HL-60 (cell line): ENCODE data around the gene CUL2.

Experiments used
- DNase-seq, 2 experiments: peaks; one replicate each; pipeline ENCODE4 v3.0.0-alpha.2; 2010 to 2020; ENCODE audit warnings: low read depth in 1 of 2, low spot score in 1 of 2
- H3K27ac ChIP-seq: fragments of 250-450 bp; sonication (Bioruptor Pico); replicated peaks from 2 replicates; pipeline ENCODE4 v1.5.1; 2020; ENCODE audit warnings: mild to moderate bottlenecking, moderate library complexity
- H3K27me3 ChIP-seq: fragments of 250-450 bp; sonication (Bioruptor Pico); 2 replicates; pipeline ENCODE4 v1.5.1; 2021; ENCODE audit warnings: mild to moderate bottlenecking, moderate library complexity; ENCODE audit not compliant: insufficient read depth, poor library complexity, severe bottlenecking
- H3K4me3 ChIP-seq: replicated peaks from 2 replicates; pipeline ENCODE4 v1.5.1; 2011; ENCODE audit warnings: mild to moderate bottlenecking, control low read depth, low read length; ENCODE audit not compliant: insufficient read depth
- CTCF ChIP-seq: IDR thresholded peaks from one replicate; pipeline ENCODE4 v1.5.1; 2011; ENCODE audit warnings: low read length, control low read depth, inconsistent platforms; ENCODE audit not compliant: insufficient read depth
- GABPA ChIP-seq: IDR thresholded peaks from 2 replicates; pipeline ENCODE4 v1.6.1; 2012; ENCODE audit warnings: low read depth
- POLR2AphosphoS5 ChIP-seq: IDR thresholded peaks from 2 replicates; pipeline ENCODE4 v1.6.1; 2012; ENCODE audit warnings: low read depth
- REST ChIP-seq: IDR thresholded peaks from 2 replicates; pipeline ENCODE4 v1.6.1; 2012; ENCODE audit warnings: low read depth; ENCODE audit not compliant: insufficient replicate concordance
- SPI1 ChIP-seq: IDR thresholded peaks from 2 replicates; pipeline ENCODE4 v1.6.1; 2012; ENCODE audit warnings: low read depth, mild to moderate bottlenecking, borderline replicate concordance

Gene CUL2

GRCh38 chr10:35126062-35126529 is 36.0 kb upstream of the CUL2 start:
- Histone ChIP-seq H3K27me3 (no peaks in the 10 kb centered on the region), H3K27ac (peak overlapping the region; percentile 97), H3K4me3 (peak overlapping the region; percentile 38)
- TF ChIP-seq POLR2AphosphoS5 (no peak), REST (no peak), SPI1 (no peak), GABPA (no peak), CTCF (no peak)
- no peak for DNase-seq

GRCh38 chr10:35124540-35124939 is 34.4 kb upstream of the CUL2 start:
- Histone ChIP-seq H3K27ac (no peak overlapping the region), H3K27me3 (no peaks in the 10 kb centered on the region), H3K4me3 (no peak overlapping the region)
- TF ChIP-seq SPI1, result no peak
- DNase-seq, result no peak

GRCh38 chr10:35119378-35119777 is 29.2 kb upstream of the CUL2 start:
- DNase-seq, result no peak
- no peaks in the 10 kb centered on the region for H3K27me3 ChIP-seq

More at GRCh38 chr10:35119378-35119777, 29.2 kb upstream of the CUL2 start:
- Histone ChIP-seq H3K27ac (no peak overlapping the region), H3K4me3 (no peak overlapping the region)
- TF ChIP-seq CTCF, result no peak
- no peak for TF ChIP-seq POLR2AphosphoS5
- no peak for TF ChIP-seq REST
- no peak for TF ChIP-seq GABPA
- TF ChIP-seq SPI1, result no peak
